KBM-7 (cell line): ENCODE measurements around the gene BCAN.

Experiments used
- DNase-seq: peaks from one replicate; pipeline ENCODE4 v3.0.0-alpha.2; 2015
- in situ Hi-C: fragments of 300-500 bp; cut with MboI; formaldehyde crosslinking; loops from 2 replicates; pipeline ENCODE4 v1.14.3; 2020; ENCODE audit warnings: low sequenced_read_pairs, low pct_unique_long_range_greater_than_20kb, mixed read lengths

Gene BCAN

DNA sequence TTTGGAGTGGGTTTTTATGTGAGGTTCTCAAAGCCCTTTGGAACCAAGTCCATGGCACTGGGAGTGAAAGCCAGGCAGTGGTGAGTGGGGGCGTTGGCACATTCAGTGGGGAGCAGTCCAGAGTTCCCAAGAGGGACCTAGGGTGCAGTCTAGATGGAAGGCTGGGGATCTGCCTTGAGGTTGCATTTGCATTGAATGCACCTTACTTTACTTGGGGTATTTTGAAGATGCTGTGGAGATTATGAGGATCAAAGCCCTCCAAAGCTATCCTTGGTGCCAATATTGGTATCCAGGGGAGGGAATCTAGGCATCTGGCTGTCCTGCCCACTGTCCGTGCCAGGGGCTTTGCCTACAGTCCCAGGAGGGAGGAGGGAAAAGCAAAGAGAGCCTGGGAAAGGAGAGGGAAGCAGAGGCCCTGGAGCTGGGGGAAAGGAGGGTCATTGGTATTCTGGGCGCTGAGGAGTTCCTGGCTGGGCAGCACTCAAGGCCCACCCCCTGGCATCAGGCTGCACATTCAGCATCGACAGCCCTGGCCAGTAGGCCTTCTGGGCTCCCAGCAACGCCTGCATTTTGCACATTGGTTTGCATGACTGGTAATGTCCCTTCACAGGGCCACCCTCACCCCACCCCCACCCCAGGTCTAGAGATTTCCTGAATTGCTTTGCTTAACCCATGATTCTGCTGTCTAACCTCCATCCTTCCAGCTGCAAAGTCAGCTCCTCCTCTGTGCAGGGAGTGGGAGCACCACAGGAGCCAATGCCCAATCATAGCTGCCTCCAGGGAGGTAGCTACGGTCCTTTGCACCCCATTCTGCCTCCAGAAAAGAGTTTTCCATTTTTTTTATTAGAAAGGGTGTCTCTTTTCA, 843 bp upstream of the BCAN start:
- no peak for DNase-seq
- in situ Hi-C loops, result no loop called here

DNA sequence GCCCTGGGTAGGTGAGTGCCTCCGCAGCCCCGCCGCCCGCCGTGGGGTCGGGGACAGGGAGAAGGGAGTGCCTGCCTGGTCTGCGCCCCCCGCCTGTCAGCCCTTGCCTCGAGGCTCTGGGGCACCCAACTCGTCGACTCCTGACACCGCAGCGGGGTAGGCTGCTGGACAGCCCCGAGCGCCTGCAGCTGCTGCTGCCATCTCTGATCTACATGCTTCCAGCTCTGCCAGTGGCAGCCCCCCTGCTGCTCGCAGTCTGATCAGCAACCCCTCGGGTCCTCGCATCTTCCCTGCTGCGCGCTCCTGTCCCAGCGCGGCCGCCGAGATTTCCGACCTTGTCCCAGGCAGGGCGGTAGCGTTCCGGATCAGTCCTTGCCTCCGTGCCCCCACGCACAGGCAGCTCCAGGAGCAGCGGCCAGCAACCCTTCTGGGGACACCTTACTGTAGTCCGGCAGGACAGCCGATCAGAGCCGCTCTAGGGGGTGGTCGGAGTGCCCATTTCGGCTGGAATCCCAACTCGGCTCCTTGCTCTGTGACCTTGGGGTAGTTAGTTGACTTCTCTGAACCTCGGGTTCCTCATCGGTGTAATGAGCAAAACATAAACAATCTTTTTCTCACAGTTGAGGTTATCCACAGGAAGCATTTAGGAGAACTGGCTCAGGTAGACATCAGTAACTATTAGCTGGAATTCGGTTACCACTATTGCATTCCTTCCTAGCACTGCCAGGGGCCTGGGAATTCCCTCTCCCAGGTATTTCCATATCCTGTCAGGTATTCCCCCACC, 540 bp downstream of the BCAN start:
- no peak for DNase-seq
- in situ Hi-C loops, result no loop called here

DNA sequence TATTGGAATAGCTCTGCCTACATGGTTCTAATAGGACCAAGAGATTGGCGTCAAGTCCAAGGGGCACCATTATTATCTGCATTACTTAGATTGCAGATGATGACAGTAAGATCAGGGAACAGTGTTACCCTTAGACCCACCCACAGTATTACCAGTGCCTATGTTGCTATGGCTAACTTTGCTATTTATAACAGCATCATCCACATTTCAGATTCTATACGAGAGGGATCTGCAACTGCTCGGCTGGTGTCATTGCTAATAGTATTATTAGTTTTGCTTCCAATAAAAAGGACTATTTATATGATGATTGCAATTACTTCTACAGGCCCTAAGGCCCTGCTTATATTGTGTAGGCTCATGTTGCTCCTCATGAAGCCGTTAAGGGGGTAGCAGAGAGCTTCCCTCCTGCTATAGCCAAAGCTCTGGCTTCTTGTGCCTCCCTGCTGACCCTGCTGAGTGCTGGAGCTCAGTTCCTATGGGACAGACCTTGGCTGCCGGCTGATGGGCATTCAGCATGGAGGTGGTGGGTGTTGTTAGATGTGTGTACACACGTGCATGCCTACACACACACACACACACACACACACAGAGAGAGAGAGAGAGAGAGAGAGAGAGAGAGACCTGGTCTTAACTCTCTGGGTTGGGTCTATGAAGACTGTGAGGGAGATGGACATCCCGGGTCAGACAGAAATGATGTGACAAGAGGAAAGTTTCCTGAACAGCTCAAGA, 1.3 kb downstream of the BCAN start:
- no peak for DNase-seq
- in situ Hi-C loops, result no loop called here

DNA sequence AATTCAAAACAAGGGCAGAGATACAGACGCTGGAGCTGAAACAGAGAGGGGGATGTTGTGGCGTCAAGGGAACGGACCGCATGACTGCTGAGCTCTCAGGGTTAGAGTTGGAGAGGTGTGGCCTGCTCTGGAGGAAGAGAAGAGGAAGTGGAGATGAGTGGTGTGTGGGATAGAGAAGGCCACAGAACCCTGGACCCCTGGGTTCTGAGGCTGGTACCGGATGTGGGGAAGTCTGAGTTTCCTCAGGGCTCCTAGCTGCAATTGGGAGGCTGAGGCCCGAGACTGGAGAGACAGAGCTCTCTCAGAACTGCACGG, 1.8 kb downstream of the BCAN start:
- in situ Hi-C loops, result no loop called here
- peak; percentile 83 for DNase-seq

DNA sequence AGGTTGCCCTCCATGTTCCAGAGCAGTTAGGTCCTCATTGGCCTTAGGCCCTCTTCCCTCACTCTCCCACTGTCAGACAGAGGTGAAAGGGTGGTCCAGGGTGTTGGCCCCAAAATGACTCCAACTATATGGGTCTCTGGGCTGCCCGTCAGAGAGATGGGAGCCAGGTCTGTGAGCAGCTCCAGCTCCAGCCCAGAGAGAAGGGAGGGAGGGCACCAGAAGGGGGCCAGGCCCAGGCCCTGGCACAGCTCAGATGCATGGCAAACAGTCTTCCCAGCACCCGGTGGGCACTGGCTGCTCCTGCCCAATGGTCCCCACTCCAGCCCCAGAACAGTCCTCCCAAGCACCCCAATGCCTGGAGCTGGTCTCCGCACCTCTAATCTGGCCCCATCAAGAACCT, 2.2 kb downstream of the BCAN start:
- DNase-seq, result no peak
- in situ Hi-C loops, result no loop called here

DNA sequence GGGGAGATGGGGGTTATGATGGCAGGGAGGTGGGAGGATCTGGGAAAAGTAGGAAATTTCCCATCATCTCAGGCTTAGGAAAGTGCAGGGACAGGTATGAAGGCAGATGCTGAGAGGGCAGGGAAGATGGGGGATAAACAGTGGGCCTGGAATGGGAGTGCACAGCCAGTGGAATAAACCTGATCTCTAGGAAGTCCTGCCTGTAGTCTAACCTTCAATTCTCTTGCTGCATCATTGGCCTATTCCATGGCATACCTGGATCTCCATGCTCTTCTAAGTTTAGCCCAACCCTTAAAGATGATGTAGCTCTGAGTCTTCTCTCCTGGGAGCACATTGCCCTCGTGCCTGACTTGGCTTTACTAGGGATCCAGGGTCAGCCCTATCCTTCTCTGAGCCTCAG, 2.7 kb downstream of the BCAN start:
- in situ Hi-C loops, result no loop called here

DNA sequence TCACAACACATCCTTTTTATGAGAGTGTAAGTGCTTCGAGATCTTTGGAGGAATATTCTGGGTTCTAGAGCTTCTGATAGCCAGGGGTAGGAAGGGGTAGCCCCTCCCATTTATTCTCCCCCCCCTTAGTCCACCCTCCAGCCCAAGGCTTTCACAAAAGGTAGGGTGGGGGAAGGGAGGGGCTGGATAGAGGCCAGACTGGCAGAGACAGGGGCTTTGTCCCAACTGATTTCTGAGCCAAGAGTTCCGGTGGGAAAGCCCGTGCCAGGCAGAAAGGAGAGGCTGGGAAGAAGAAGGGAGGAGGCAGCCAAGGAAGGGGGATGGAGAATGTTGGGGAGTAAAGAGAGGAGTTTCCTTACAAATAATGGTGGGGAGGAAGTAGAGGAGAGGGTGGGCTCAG, 3.1 kb downstream of the BCAN start:
- in situ Hi-C loops, result no loop called here
- DNase-seq, result no peak

More for the DNA sequence above, 2.7 kb downstream of the BCAN start:
- no peak for DNase-seq

DNA sequence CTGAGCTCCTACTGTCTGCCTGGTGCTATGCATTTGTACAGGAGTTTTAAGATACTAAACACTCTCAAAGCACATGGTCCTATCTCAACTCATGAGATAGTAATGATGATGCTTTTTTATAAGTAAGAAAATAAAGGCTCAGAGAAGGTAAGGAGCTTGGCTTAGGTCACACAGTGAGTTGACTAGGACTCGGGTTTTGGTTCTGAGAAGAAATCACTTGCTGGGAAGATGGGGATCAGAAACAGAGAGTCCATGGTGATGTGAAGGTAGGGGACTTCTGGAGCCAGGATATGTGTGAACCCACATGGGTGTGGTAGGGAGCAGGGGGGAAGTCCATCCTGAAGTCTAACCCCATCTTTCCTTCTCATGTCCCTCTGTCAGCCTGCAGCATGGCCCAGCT, 3.7 kb downstream of the BCAN start:
- no peak for DNase-seq

DNA sequence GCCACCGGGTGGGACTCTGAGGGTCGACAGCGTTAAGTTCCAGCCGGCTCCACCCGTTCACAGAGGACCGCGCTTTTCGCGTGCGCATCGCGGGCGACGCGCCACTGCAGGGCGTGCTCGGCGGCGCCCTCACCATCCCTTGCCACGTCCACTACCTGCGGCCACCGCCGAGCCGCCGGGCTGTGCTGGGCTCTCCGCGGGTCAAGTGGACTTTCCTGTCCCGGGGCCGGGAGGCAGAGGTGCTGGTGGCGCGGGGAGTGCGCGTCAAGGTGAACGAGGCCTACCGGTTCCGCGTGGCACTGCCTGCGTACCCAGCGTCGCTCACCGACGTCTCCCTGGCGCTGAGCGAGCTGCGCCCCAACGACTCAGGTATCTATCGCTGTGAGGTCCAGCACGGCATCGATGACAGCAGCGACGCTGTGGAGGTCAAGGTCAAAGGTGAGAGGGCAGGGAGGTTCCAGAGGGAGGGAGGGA, 4.9 kb downstream of the BCAN start:
- in situ Hi-C loops, result no loop called here
- no peak for DNase-seq

More for the DNA sequence above, 3.7 kb downstream of the BCAN start:
- in situ Hi-C loops, result no loop called here

DNA sequence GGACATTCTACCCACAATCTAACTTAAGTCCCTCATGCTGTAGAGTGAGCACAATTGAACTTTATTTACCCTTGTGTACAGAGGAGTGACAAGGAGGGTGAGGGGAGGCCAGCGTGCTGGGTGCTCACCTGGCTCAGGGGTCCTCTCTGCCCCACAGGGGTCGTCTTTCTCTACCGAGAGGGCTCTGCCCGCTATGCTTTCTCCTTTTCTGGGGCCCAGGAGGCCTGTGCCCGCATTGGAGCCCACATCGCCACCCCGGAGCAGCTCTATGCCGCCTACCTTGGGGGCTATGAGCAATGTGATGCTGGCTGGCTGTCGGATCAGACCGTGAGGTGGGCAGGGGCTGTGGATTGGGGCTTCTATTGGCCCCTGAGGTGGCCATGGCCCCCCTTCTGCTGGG, 5.4 kb downstream of the BCAN start:
- DNase-seq, result no peak
- in situ Hi-C loops, result no loop called here

DNA sequence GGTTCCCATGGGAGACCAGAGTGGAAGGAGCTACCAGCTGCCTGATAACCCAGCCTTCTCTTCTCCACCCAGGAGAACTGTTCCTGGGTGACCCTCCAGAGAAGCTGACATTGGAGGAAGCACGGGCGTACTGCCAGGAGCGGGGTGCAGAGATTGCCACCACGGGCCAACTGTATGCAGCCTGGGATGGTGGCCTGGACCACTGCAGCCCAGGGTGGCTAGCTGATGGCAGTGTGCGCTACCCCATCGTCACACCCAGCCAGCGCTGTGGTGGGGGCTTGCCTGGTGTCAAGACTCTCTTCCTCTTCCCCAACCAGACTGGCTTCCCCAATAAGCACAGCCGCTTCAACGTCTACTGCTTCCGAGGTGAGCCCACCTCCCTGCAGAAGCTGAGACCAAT, 6.6 kb downstream of the BCAN start:
- in situ Hi-C loops, result no loop called here
- no peak for DNase-seq

DNA sequence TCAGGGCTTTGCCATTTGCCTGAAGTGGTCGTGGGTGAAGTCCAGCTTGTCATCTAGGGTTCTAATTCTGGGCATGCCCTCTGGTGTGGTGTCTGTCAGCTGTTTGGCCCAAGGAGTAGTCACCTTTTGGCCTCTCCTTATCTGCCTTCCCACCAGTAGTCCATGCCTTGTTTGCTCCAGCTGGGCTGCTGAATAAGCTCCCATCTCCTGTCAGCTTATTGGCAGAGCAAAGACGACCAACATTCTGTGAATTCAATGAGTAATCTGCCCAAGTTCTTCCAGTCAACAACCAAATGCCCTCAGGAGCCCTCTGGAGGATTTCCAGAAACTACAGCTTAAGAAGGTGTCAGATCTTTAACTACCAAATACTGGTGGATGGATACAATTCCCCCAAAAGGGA, 7.0 kb downstream of the BCAN start:
- DNase-seq, result no peak
- in situ Hi-C loops, result no loop called here

DNA sequence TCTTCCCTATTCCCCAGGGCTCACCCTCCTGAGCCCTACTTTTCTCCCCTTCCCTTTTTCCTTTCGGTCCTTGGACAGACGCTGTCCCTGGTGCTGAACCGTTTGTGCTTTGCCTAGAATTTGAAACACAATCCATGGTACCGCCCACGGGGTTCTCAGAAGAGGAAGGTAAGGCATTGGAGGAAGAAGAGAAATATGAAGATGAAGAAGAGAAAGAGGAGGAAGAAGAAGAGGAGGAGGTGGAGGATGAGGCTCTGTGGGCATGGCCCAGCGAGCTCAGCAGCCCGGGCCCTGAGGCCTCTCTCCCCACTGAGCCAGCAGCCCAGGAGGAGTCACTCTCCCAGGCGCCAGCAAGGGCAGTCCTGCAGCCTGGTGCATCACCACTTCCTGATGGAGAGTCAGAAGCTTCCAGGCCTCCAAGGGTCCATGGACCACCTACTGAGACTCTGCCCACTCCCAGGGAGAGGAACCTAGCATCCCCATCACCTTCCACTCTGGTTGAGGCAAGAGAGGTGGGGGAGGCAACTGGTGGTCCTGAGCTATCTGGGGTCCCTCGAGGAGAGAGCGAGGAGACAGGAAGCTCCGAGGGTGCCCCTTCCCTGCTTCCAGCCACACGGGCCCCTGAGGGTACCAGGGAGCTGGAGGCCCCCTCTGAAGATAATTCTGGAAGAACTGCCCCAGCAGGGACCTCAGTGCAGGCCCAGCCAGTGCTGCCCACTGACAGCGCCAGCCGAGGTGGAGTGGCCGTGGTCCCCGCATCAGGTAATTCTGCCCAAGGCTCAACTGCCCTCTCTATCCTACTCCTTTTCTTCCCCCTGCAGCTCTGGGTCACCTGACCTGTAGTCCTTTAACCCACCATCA, 10.4 kb downstream of the BCAN start:
- peak; percentile 72 for DNase-seq
- in situ Hi-C loops, result no loop called here

DNA sequence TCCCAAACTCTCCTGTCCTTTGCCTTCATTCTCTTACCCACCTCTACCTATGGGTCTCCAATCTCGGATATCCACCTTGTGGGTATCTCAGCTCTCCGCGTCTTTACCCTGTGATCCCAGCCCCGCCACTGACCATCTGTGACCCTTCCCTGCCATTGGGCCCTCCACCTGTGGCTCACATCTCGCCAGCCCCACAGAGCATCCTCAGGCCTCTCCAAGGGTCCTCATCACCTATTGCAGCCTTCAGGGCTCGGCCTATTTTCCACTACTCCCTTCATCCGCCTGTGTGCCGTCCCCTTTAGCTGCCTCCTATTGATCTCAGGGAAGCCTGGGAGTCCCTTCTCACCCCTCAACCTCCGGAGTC, 11.1 kb downstream of the BCAN start:
- no peak for DNase-seq
- in situ Hi-C loops, result no loop called here

DNA sequence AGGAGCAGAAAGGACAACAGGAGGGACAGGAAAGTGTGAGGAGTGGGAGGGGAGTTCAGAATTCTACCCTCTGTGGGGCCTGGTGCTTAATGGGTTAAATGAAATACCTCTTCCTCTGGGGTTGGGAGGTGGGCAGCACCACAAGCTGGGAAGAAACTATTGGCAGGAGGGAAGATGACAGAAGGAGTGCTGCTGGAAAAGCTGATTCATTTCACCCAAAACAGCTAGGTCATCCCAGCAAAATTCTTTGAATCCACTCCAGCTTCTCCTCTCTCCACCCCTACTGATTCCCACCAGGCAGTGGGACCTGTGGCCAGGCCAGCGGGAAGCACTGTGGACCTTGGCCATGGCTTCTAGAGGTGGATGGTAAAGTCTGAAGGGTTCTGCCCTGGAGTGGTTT, 12.8 kb downstream of the BCAN start:
- in situ Hi-C loops, result no loop called here
- DNase-seq, result no peak

DNA sequence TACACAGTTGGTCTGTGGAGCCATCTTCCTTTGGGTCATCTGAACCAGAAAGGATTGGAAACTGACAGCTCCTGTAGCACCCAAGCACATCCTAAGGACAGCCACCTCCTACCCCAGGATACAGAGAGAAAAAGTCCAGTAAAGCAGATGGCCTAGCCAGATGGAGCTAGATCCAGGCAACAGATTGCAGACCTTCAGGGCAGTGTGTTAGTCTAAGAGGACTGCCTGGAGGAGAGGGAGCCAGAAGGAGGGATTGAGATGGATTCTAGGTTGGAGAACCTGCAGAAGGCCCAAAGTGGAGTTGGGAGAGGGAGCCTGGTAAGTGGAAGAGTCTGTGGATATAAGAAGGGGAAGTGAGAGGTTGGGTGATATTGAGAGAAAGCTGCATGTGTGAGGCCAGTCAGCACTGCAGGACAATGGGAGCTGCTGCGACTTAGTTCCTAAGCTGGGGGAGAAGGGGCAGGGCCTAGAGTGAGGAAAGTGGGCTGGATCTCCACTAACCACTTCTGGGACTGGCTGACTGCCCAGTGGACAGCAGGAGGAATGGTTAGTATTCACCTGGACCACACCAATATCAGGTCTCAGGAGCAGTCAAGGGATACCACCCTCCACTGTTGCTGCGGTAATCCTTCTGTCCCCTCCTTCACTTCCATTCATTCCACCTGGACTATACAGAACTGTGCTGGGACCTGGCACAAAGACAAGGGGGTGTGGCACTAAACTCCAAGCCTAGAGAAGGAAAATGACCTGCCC, 13.4 kb downstream of the BCAN start:
- DNase-seq, result no peak
- in situ Hi-C loops, result no loop called here

DNA sequence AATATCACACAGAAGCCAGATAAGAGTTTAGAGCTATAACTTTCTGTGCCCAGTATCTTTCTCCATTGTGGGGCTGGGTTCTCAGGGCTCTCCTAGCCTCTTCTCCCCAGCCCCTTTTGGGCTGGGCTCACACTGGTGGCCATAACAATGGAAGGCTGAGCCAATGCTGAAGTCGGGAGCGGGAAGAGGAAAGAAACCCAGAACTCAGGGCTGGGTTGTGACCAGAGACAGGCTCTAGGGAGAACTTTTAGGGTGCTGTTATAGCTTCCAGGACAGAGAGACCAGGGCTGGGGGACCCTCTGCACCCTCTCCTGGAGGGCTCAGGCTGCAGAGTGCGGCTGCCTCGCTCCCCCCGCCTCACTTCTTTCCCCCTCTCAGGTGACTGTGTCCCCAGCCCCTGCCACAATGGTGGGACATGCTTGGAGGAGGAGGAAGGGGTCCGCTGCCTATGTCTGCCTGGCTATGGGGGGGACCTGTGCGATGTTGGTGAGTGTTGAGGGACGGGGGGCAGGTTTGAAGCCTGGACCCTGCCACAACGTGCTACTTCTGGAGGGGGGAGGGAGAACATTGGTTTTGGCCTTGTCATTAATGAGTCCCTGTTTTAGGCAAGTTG, 14.1 kb downstream of the BCAN start:
- DNase-seq, result no peak
- in situ Hi-C loops, result no loop called here
